Glutamatergic neuron (in vitro differentiated cells): Measurements from ENCODE around the gene PRCP. TPM values are rescaled to one million over a fixed set of nuclear protein-coding genes. Genes with fewer than 3 reads are reported as not detected.

Source experiments
- DNase-seq: peaks from one replicate; pipeline ENCODE4 v3.0.0; 2022
- H3K27ac Mint-ChIP-seq: one replicate; pipeline ENCODE4 v1.8.0; 2020; ENCODE audit warnings: mild to moderate bottlenecking, mixed read lengths, inconsistent platforms; ENCODE audit not compliant: unreplicated experiment
- H3K27me3 Mint-ChIP-seq: one replicate; pipeline ENCODE4 v1.8.0; 2020; ENCODE audit warnings: mild to moderate bottlenecking, moderate library complexity, mixed read lengths, inconsistent platforms; ENCODE audit not compliant: unreplicated experiment
- H3K36me3 Mint-ChIP-seq: one replicate; pipeline ENCODE4 v1.8.0; 2020; ENCODE audit warnings: mild to moderate bottlenecking, mixed read lengths, inconsistent platforms; ENCODE audit not compliant: unreplicated experiment
- H3K4me1 Mint-ChIP-seq: one replicate; pipeline ENCODE4 v1.8.0; 2020; ENCODE audit warnings: mild to moderate bottlenecking, low read depth, mixed read lengths, inconsistent platforms; ENCODE audit not compliant: unreplicated experiment
- H3K4me3 Mint-ChIP-seq: one replicate; pipeline ENCODE4 v1.8.0; 2020; ENCODE audit warnings: mild to moderate bottlenecking, mixed read lengths, inconsistent platforms; ENCODE audit not compliant: unreplicated experiment
- H3K9me3 Mint-ChIP-seq: one replicate; pipeline ENCODE4 v1.8.0; 2020; ENCODE audit warnings: mild to moderate bottlenecking, moderate library complexity, mixed read lengths, inconsistent platforms; ENCODE audit not compliant: unreplicated experiment
- CTCF ChIP-seq: fragments of 200-600 bp; sonication (generic); IDR thresholded peaks from one replicate; pipeline ENCODE4 v1.5.0; 2021; ENCODE audit not compliant: partially characterized antibody, unreplicated experiment
- total RNA-seq: library from RNA; stranded (reverse); fragmentation: NEBNext Ultra II Directional; extraction: Animal tissue kit (Norgen Biotek cat#: 25700); gene quantifications from one replicate; pipeline ENCODE4 v1.2.1, GENCODE V29; 2021; ENCODE audit not compliant: unreplicated experiment

PRCP gene
- total RNA-seq, 1 donor from 2014 or later = 12.3 TPM

DNA sequence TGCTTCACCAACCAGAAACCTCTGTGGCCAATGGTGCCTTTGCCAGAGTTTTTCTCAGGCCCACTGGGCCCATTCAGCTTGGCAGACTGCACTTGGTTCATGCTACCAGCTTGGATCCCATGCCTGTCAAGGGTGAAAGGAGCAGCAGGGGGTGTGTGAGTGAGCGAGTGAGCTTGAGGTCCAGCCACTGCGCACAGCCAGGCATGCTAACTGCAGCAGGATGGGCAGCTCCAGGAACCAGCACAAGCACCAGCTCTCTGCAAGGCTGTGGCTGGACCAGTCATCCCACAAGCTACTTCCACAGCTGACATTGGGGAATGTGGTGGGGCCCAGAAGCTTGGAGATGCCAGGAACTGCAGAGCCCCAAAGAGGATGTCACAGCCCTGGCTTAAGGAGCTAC lies 42.1 kb upstream of the PRCP start:
- H3K27me3 Mint-ChIP-seq = no peaks in the 10 kb centered on the region
- peaks cover 5% of the 10 kb centered on the region for H3K4me1 Mint-ChIP-seq

DNA sequence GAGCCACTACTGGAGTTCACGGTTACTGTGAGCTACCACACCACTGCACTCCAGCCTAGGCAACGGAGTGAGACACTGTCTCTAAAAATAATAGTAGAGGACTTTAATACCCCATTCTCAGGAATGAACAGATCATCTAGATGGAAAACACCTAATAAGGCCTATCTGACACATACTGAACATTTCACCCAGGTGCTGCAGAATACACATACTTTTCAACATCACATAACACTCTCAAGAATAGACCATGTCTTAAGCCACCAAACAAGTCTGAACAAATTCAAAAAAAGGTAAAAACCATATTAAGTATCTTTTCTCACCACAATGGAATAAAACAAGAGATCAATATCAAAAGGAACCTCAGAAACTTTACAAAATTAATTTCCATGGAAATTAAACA lies 39.2 kb upstream of the PRCP start:
- no peaks in the 10 kb centered on the region for H3K27me3 Mint-ChIP-seq
- no peak for TF ChIP-seq CTCF
- no peak for DNase-seq
- H3K27ac Mint-ChIP-seq = no peak overlapping the region
- H3K9me3 Mint-ChIP-seq = peaks cover 9% of the 10 kb centered on the region
- H3K4me1 Mint-ChIP-seq = no peaks in the 10 kb centered on the region
- H3K36me3 Mint-ChIP-seq = peaks cover 9% of the 10 kb centered on the region
- no peak overlapping the region for H3K4me3 Mint-ChIP-seq

More for the DNA sequence above, 42.1 kb upstream of the PRCP start:
- Mint-ChIP-seq H3K9me3 (peaks cover 9% of the 10 kb centered on the region), H3K27ac (no peak overlapping the region), H3K36me3 (peaks cover 9% of the 10 kb centered on the region), H3K4me3 (no peak overlapping the region)
- no peak for DNase-seq
- TF ChIP-seq CTCF = no peak

GRCh38 chr11:82937554-82937953 lies 37.3 kb upstream of the PRCP start:
- H3K36me3 Mint-ChIP-seq = peaks cover 9% of the 10 kb centered on the region
- no peak overlapping the region for H3K27ac Mint-ChIP-seq
- no peak for TF ChIP-seq CTCF
- H3K4me3 Mint-ChIP-seq = no peak overlapping the region
- H3K27me3 Mint-ChIP-seq = no peaks in the 10 kb centered on the region
- H3K9me3 Mint-ChIP-seq = peaks cover 7% of the 10 kb centered on the region
- DNase-seq = no peak
- H3K4me1 Mint-ChIP-seq = no peaks in the 10 kb centered on the region

GRCh38 chr11:82936261-82936660 lies 36.0 kb upstream of the PRCP start:
- TF ChIP-seq CTCF = no peak
- no peak overlapping the region for H3K4me3 Mint-ChIP-seq
- H3K27me3 Mint-ChIP-seq = no peaks in the 10 kb centered on the region
- no peak for DNase-seq
- H3K27ac Mint-ChIP-seq = no peak overlapping the region
- H3K36me3 Mint-ChIP-seq = peaks cover 4% of the 10 kb centered on the region
- H3K4me1 Mint-ChIP-seq = no peaks in the 10 kb centered on the region
- peaks cover 3% of the 10 kb centered on the region for H3K9me3 Mint-ChIP-seq

DNA sequence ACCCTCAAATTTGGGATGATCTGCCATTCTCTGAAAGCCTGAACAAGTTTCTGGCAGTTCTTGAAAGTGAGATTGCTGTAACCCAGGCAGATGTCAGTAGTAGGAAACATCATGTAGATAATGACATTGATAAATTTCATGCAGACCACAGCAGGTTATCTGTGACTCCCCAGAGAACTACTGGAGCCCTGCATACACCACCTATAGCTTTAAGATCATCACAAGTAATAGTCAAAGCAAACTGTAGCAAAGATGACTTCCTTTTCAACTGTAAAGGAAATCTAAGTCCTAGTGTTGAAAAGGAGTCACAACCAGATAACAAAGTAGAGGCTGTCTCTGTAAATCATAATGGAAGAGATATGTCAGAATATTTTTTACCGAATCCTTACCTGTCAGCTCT lies 32.3 kb upstream of the PRCP start:
- Mint-ChIP-seq H3K27me3 (no peaks in the 10 kb centered on the region), H3K9me3 (no peaks in the 10 kb centered on the region), H3K27ac (no peak overlapping the region), H3K36me3 (no peaks in the 10 kb centered on the region), H3K4me3 (no peak overlapping the region), H3K4me1 (no peaks in the 10 kb centered on the region)
- no peak for DNase-seq
- no peak for TF ChIP-seq CTCF
